Fibroblast of villous mesenchyme (primary cell): ENCODE results near the gene TLR8. TPM values are rescaled to one million over a fixed set of nuclear protein-coding genes. Genes with fewer than 3 reads are reported as not detected.
A peak's percentile ranks its signal among the peaks of the same experiment; 100 is the strongest.

ENCODE experiments used
- DNase-seq: peaks from one replicate; pipeline ENCODE4 v3.0.0-alpha.2; 2010; ENCODE audit warnings: low read depth
- H3K4me3 ChIP-seq: 2 replicates; pipeline ENCODE4 v1.5.1; 2011; ENCODE audit warnings: low read depth, mild to moderate bottlenecking, low read length
- total RNA-seq: library from RNA; depleted of rRNA; stranded (reverse); fragments of >200 nt; gene quantifications from 2 replicates; pipeline ENCODE4 v1.2.3, GENCODE V29; 2012
- TF ChIP-seq, protein P1 (sequence below): IDR thresholded peaks from 2 replicates; pipeline ENCODE4 v1.5.1; 2012; ENCODE audit warnings: low read depth, mild to moderate bottlenecking, low read length; ENCODE audit not compliant: insufficient read depth

Gene TLR8
- total RNA-seq, 1 donor = not detected

DNA sequence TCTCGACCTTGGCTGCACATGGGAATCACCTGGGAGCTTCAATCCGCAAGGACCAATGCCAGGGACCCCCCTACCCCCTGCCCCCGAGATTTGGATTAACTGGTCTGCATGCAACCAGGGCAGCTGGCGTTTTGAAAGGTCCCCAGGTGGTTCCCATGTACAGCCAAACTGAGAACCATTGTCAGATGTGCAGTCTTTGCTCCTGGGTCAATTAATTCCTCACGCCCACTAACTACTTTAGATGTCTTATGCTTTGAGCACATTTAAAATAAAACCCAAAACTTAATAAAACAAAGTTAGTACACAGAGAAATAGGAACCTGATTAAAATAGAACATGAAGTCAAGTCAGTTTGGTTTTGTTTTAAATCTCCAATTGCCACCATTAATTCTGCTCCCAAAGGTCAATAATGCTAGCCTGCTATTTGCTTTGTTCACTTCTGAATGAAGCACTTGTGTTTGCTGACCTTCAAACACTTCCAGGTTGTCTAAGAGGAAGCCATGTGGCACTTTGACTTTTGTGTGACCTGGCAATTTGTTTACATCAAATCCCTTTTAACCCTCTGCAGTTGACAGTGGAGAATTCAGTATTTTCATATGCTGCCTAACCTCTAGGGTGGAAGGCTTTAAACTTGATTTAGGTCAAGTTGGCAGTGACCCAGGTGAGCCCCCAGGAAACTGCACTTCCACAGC is 41.3 kb downstream of the TLR8 start:
- DNase-seq = no peak
- no peak overlapping the region for H3K4me3 ChIP-seq
- TF ChIP-seq, protein P1, sequence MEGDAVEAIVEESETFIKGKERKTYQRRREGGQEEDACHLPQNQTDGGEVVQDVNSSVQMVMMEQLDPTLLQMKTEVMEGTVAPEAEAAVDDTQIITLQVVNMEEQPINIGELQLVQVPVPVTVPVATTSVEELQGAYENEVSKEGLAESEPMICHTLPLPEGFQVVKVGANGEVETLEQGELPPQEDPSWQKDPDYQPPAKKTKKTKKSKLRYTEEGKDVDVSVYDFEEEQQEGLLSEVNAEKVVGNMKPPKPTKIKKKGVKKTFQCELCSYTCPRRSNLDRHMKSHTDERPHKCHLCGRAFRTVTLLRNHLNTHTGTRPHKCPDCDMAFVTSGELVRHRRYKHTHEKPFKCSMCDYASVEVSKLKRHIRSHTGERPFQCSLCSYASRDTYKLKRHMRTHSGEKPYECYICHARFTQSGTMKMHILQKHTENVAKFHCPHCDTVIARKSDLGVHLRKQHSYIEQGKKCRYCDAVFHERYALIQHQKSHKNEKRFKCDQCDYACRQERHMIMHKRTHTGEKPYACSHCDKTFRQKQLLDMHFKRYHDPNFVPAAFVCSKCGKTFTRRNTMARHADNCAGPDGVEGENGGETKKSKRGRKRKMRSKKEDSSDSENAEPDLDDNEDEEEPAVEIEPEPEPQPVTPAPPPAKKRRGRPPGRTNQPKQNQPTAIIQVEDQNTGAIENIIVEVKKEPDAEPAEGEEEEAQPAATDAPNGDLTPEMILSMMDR = no peak

DNA sequence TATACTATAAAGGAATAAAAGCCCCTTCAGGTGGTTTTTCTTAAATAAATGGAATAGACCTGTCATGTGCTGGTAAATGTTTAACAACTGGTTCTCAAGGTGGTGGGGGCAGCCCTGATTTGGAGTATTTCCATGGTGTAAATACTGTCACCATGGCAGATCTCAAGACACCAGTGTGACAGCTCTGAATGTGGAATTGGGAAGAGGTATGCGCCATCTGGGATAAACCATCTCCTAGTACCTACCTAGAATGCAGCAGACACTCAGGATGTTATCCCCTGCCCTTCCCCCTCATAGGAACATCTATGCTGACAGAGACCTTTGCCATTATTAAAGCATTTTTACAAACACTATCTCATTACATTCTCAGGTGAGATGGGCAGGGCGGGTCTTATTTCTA is 42.1 kb downstream of the TLR8 start:
- H3K4me3 ChIP-seq = no peak overlapping the region
- no peak for DNase-seq
- TF ChIP-seq, protein P1 = no peak

DNA sequence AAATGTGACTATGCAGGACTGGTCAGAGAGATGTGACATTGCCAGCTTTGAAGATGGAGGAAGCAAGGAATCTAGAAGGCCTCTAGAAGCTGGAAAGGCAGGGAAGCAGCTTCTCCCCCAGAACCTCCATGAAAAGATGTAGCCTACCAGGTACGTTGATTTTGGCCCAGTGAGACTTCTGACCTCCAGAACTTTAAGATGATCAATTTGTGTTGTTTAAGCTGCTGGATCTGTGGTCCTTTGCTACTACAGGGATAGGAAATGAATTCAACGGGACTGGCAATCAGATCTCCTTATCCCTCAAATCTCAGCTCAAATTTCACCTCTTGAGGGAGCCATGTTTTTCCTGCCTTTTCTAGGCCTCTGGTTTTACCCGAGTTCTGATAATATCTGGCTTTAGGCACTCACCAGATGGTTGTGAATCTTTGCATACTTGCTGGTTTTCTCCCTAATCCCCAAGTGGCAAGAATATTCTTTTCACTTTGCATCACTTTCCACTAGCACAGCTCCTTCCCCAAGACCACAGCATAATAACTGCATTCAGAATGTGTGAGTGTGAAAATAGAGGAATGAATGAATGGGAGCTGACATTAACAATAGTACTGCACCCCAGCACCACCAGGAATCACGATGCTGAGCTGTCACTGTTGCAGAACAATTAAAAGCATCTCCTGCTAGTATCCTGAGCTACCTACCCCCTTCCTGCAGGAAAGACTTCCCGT is 42.9 kb downstream of the TLR8 start:
- TF ChIP-seq, protein P1 = no peak

DNA sequence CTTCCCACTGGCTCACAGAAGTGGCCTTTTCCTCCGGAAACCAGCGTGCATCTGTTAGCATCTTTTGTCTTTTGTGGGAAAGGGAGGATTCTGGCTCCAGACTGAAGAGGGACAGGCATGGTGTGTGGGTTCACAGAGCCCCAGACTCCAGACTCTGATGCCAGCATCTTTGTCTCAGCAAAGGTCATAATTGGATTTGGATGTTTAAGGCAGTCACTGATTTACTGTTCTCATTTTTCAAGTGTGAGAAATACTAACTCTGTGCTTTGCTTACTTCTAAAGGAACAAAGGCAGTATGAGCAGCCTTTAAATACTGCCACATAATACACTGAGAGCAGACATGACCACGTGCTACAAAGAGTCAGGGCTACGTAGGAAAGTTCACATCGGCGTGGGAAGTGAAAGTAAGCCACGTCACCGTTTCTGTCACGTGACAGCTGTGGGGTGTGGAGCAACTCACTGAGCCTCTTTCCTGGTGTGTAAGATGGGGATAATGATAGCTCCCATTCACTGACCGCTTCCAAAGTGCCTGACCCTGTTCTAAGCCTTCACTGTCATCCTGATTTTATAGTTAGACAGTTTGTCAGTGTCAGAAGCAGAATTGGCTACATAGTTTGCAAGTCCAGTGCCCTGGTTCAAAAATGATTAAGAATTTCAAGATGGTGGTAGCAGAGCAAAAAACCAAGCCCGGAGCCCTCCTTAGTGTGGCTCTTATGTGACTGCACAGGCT is 43.7 kb downstream of the TLR8 start:
- TF ChIP-seq, protein P1 = no peak
- H3K4me3 ChIP-seq = no peak overlapping the region
- peak; percentile 96 for DNase-seq

More for the DNA sequence above, 42.9 kb downstream of the TLR8 start:
- DNase-seq = peak; percentile 84
- H3K4me3 ChIP-seq = no peak overlapping the region

DNA sequence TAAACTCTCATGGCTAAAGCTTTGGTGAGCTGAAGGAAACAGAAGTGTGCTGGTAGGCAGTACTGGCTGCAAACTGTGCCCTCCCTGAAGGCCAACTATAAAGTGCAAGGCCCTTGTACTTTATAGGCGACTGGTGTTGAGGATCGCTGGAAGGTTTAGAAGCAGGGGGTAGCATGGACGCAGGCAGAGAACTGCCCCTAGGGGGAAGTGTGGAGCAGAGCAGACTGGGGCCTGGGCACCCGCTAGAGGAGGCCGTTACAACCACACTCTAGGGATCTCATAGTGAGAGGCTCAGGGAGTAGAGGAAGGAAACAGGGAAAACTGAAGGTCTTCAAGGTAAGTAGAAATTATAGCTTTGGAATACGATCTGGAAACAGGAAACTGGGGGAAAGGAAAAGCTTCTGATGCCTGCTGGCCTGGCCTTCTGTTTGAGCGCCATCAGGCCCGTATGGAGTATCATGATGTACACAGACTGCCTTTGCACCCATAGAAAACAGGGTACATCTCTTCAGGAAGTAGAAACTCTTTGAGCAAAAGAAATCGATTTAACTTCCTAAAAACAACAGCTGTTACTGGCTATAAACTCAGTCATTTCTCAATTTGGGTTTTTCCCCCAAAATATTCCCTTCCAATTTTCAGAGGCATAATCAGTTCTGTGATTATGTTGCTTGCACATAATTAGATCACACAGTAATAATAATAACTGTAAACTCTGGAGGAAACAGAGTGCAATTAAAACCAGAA is 44.6 kb downstream of the TLR8 start:
- H3K4me3 ChIP-seq = no peak overlapping the region
- TF ChIP-seq, protein P1 = peak; percentile 25
- no peak for DNase-seq

DNA sequence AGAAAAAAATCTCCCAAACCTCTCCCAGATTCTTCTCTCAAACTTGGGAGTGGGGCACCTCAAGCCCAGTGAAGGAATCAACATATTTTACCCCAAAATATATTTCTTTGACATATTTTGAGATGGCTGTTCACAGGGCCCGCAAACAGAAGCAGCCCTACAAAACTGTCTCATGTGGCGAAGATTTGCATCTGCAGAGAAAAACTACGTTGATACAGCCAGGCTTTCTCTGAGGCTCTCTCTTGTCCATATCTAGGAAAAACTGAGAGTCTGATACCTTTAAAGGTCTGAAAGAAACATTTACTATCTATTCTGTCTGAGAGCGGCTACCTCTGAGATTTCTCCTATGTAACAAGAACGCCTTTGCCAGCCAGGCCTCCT is 45.2 kb downstream of the TLR8 start:
- no peak for DNase-seq
- H3K4me3 ChIP-seq = no peak overlapping the region
- TF ChIP-seq, protein P1 = no peak
